Panc1 (cell line): ENCODE results near the gene SMAD6.

ENCODE experiments used
- POLR2AphosphoS5 ChIP-seq: IDR thresholded peaks from 2 replicates; pipeline ENCODE4 v1.6.1; 2012; ENCODE audit warnings: mild to moderate bottlenecking, low read depth, low read length, moderate library complexity
- TF ChIP-seq, protein P1 (sequence below): fragments of 450-650 bp; IDR thresholded peaks from 2 replicates; pipeline ENCODE4 v1.5.1; 2017; ENCODE audit warnings: mild to moderate bottlenecking
- TF ChIP-seq, protein P2 (sequence below), 2 experiments: IDR thresholded peaks; 2 replicates each; pipeline ENCODE4 v1.6.1; 2011 to 2012; ENCODE audit warnings: low read depth in 2 of 2, control low read depth in 1 of 2, low read length in 1 of 2, mild to moderate bottlenecking in 1 of 2, moderate library complexity in 1 of 2; ENCODE audit not compliant: insufficient read depth in 1 of 2

DNA sequence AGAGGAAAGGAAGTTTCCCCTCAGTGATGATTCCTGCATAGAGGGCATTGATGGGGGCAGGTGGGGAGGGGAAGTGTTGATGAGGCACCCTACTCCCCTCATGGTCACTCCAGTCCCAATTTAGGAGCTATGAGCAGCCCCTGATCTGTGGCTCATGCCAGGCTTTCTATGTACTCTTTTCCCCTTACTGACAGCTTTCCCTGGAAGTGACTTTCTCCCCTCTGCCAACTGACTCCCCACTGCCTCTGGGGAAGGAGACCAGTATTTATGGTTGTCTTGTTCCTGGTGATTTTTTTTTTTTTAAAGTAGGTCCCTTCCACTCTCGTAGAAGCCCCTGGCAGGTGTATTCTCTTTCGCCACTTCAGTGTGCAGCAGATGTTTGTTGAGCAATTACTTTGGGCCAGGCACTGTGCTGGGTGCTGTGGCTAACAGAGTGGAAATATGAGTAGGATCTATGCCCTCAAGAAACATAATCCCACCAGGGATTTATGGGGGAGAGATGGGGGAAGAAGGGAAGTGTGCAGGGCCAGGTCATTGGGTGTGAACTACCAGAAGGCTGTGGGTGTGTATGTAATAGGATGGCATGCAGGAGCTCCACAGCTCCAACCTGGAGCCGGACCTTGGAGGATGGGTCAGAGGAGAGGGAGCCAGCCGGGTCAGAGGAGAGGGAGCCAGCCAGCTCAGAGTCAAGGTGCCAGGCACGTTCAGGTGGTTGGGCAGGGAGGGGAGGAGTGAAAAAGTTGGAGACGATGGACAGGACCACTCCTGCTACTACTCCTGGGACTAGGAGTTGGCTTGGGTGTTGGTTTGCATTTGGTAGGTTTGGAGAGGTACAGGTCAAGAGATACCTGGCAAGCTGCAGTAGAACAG is 3.5 kb downstream of the SMAD6 start:
- TF ChIP-seq, protein P1, sequence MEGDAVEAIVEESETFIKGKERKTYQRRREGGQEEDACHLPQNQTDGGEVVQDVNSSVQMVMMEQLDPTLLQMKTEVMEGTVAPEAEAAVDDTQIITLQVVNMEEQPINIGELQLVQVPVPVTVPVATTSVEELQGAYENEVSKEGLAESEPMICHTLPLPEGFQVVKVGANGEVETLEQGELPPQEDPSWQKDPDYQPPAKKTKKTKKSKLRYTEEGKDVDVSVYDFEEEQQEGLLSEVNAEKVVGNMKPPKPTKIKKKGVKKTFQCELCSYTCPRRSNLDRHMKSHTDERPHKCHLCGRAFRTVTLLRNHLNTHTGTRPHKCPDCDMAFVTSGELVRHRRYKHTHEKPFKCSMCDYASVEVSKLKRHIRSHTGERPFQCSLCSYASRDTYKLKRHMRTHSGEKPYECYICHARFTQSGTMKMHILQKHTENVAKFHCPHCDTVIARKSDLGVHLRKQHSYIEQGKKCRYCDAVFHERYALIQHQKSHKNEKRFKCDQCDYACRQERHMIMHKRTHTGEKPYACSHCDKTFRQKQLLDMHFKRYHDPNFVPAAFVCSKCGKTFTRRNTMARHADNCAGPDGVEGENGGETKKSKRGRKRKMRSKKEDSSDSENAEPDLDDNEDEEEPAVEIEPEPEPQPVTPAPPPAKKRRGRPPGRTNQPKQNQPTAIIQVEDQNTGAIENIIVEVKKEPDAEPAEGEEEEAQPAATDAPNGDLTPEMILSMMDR = no peak
- TF ChIP-seq, protein P2, sequence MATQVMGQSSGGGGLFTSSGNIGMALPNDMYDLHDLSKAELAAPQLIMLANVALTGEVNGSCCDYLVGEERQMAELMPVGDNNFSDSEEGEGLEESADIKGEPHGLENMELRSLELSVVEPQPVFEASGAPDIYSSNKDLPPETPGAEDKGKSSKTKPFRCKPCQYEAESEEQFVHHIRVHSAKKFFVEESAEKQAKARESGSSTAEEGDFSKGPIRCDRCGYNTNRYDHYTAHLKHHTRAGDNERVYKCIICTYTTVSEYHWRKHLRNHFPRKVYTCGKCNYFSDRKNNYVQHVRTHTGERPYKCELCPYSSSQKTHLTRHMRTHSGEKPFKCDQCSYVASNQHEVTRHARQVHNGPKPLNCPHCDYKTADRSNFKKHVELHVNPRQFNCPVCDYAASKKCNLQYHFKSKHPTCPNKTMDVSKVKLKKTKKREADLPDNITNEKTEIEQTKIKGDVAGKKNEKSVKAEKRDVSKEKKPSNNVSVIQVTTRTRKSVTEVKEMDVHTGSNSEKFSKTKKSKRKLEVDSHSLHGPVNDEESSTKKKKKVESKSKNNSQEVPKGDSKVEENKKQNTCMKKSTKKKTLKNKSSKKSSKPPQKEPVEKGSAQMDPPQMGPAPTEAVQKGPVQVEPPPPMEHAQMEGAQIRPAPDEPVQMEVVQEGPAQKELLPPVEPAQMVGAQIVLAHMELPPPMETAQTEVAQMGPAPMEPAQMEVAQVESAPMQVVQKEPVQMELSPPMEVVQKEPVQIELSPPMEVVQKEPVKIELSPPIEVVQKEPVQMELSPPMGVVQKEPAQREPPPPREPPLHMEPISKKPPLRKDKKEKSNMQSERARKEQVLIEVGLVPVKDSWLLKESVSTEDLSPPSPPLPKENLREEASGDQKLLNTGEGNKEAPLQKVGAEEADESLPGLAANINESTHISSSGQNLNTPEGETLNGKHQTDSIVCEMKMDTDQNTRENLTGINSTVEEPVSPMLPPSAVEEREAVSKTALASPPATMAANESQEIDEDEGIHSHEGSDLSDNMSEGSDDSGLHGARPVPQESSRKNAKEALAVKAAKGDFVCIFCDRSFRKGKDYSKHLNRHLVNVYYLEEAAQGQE (IDR thresholded peaks at IDR 0.05; ENCODE audit: insufficient read depth in 1 of 2, low read depth in 2 of 2, low read length in 1 of 2) = no peak
- no peak for TF ChIP-seq POLR2AphosphoS5
